DND-41 (cell line): ENCODE results near the gene HAO1.
"Not testable (repeated sequence)": the region's sequence is repeated elsewhere in the genome, so short reads cannot be mapped to it uniquely, and the experiment has no call there.

ENCODE experiments used
- ATAC-seq: fragments of 200-7000 bp; cut with Tn5 transposase; 3 replicates; pipeline ENCODE4 v1.9.1; 2021; ENCODE audit warnings: low read depth; ENCODE audit not compliant: insufficient read depth
- DNase-seq: peaks from one replicate; pipeline ENCODE4 v3.0.0-alpha.2; 2020
- H2AFZ ChIP-seq: 2 replicates; pipeline ENCODE4 v1.6.0; 2012; ENCODE audit warnings: low read depth, low read length
- H3K27ac ChIP-seq: 2 replicates; pipeline ENCODE4 v1.5.1; 2012; ENCODE audit warnings: low read length, inconsistent platforms
- H3K27me3 ChIP-seq: fragments of 200-600 bp; sonication (generic); 2 replicates; pipeline ENCODE4 v1.6.0; 2012; ENCODE audit warnings: low read length, mild to moderate bottlenecking, inconsistent platforms; ENCODE audit not compliant: insufficient read depth, poor library complexity
- H3K36me3 ChIP-seq: 2 replicates; pipeline ENCODE4 v1.5.1; 2012; ENCODE audit warnings: low read length, inconsistent platforms; ENCODE audit not compliant: insufficient read depth
- H3K4me1 ChIP-seq: 2 replicates; pipeline ENCODE4 v1.5.1; 2012; ENCODE audit warnings: mild to moderate bottlenecking, low read length; ENCODE audit not compliant: insufficient read depth
- H3K4me2 ChIP-seq: 2 replicates; pipeline ENCODE4 v1.6.0; 2012; ENCODE audit warnings: mild to moderate bottlenecking, moderate library complexity, low read length, inconsistent platforms; ENCODE audit not compliant: insufficient read depth
- H3K4me3 ChIP-seq, 2 experiments: fragments of 200-600 bp in 1 of 2; shearing (Covaris generic) in 1 of 2; 2 replicates each; pipeline ENCODE4 v1.5.1; 2012 to 2016; ENCODE audit warnings: inconsistent platforms in 2 of 2, low read length in 2 of 2, mild to moderate bottlenecking in 2 of 2, low read depth in 1 of 2, moderate library complexity in 1 of 2
- H3K79me2 ChIP-seq: 2 replicates; pipeline ENCODE4 v1.6.0; 2012; ENCODE audit warnings: low read length, inconsistent platforms; ENCODE audit not compliant: insufficient read depth
- H3K9ac ChIP-seq: 2 replicates; pipeline ENCODE4 v1.6.0; 2012; ENCODE audit warnings: low read depth, mild to moderate bottlenecking, inconsistent platforms, low read length, moderate library complexity
- H3K9me3 ChIP-seq: 2 replicates; pipeline ENCODE4 v1.5.1; 2012; ENCODE audit warnings: low read length, moderate library complexity, mild to moderate bottlenecking, inconsistent platforms; ENCODE audit not compliant: insufficient read depth, severe bottlenecking
- H4K20me1 ChIP-seq: 2 replicates; pipeline ENCODE4 v1.6.0; 2012; ENCODE audit warnings: low read length; ENCODE audit not compliant: insufficient read depth
- CTCF ChIP-seq: IDR thresholded peaks from 2 replicates; pipeline ENCODE4 v1.5.1; 2012; ENCODE audit warnings: borderline replicate concordance, low read length, moderate library complexity, mild to moderate bottlenecking; ENCODE audit not compliant: poor library complexity, severe bottlenecking; ENCODE audit errors: extremely low read depth
- EZH2 ChIP-seq: IDR thresholded peaks from 3 replicates; pipeline ENCODE4 v1.6.1; 2012; ENCODE audit warnings: borderline replicate concordance, low read depth, mild to moderate bottlenecking, moderate library complexity, low read length, inconsistent platforms; ENCODE audit not compliant: severe bottlenecking

Gene HAO1

GRCh38 chr20:7841291-7841970 is 98.8 kb downstream of the HAO1 start:
- Histone ChIP-seq H3K27me3 (peaks cover 10% of the 10 kb centered on the region), H3K4me2 (no peak overlapping the region), H3K9me3 (no peaks in the 10 kb centered on the region), H3K4me3 (no peak overlapping the region), H3K27ac (no peak overlapping the region), H3K9ac (no peak overlapping the region), H4K20me1 (no peaks in the 10 kb centered on the region; the same call in 1 of the 2 replicates), H2AFZ (no peak overlapping the region), H3K79me2 (no peaks in the 10 kb centered on the region), H3K4me1 (no peaks in the 10 kb centered on the region), H3K36me3 (no peaks in the 10 kb centered on the region)
- no peak for DNase-seq
- ATAC-seq, result no peak
- TF ChIP-seq CTCF (no peak), EZH2 (no peak)

GRCh38 chr20:7836076-7836475 is 104.2 kb downstream of the HAO1 start:
- DNase-seq (no peak), ATAC-seq (no peak)
- Histone ChIP-seq H2AFZ (no peak overlapping the region), H3K4me2 (no peak overlapping the region), H3K27me3 (no peaks in the 10 kb centered on the region), H3K27ac (no peak overlapping the region), H3K36me3 (no peaks in the 10 kb centered on the region), H3K4me1 (no peaks in the 10 kb centered on the region), H4K20me1 (no peaks in the 10 kb centered on the region), H3K4me3 (no peak overlapping the region), H3K9ac (no peak overlapping the region), H3K9me3 (no peaks in the 10 kb centered on the region), H3K79me2 (no peaks in the 10 kb centered on the region)
- TF ChIP-seq CTCF (no peak), EZH2 (no peak)

GRCh38 chr20:7834441-7834840 is 105.8 kb downstream of the HAO1 start:
- H3K27me3 ChIP-seq, H4K20me1 ChIP-seq, ATAC-seq, H3K79me2 ChIP-seq, H3K27ac ChIP-seq, H3K4me3 ChIP-seq, H3K4me2 ChIP-seq, H3K36me3 ChIP-seq, H3K4me1 ChIP-seq, H3K9ac ChIP-seq, H2AFZ ChIP-seq, DNase-seq, H3K9me3 ChIP-seq: not testable (repeated sequence)
